Measurements from ENCODE around the gene RCBTB1. TPM values are rescaled to one million over a fixed set of nuclear protein-coding genes. Genes with fewer than 3 reads are reported as not detected.
A peak's percentile ranks its signal among the peaks of the same experiment; 100 is the strongest.

The RCBTB1 gene
- total RNA-seq, 1 donor from 2014 or later: 16.1 TPM

- no peak for TF ChIP-seq EZH2 (IDR thresholded peaks at IDR 0.05; ENCODE audit: insufficient read depth, low read length)
- TF ChIP-seq, protein P1, sequence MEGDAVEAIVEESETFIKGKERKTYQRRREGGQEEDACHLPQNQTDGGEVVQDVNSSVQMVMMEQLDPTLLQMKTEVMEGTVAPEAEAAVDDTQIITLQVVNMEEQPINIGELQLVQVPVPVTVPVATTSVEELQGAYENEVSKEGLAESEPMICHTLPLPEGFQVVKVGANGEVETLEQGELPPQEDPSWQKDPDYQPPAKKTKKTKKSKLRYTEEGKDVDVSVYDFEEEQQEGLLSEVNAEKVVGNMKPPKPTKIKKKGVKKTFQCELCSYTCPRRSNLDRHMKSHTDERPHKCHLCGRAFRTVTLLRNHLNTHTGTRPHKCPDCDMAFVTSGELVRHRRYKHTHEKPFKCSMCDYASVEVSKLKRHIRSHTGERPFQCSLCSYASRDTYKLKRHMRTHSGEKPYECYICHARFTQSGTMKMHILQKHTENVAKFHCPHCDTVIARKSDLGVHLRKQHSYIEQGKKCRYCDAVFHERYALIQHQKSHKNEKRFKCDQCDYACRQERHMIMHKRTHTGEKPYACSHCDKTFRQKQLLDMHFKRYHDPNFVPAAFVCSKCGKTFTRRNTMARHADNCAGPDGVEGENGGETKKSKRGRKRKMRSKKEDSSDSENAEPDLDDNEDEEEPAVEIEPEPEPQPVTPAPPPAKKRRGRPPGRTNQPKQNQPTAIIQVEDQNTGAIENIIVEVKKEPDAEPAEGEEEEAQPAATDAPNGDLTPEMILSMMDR (IDR thresholded peaks at IDR 0.05; ENCODE audit: insufficient read depth, low read depth, low read length): no peak
- no peak overlapping the region for H2AFZ ChIP-seq (ENCODE audit: low read depth, low read length)
- H3K27me3 ChIP-seq (ENCODE audit: insufficient read depth, low read length): no peaks in the 10 kb centered on the region
- DNase-seq (ENCODE audit: low read depth) (no peak), FAIRE-seq (no peak)
- H3K4me1 ChIP-seq (ENCODE audit: insufficient read depth, low read length): peaks cover 3% of the 10 kb centered on the region
- Mint-ChIP-seq H3K4me3 (ENCODE audit: unreplicated experiment) (no peak overlapping the region), H3K27me3 (ENCODE audit: low read depth, unreplicated experiment) (no peaks in the 10 kb centered on the region), H3K9me3 (ENCODE audit: unreplicated experiment) (no peaks in the 10 kb centered on the region), H3K27ac (ENCODE audit: unreplicated experiment) (no peak overlapping the region), H3K4me1 (ENCODE audit: low read depth, unreplicated experiment) (peaks cover 7% of the 10 kb centered on the region), H3K36me3 (ENCODE audit: low read depth, unreplicated experiment) (peaks cover 14% of the 10 kb centered on the region)
- no peaks in the 10 kb centered on the region for H3K9me3 ChIP-seq (ENCODE audit: insufficient read depth, low read depth, low read length)
- no peaks in the 10 kb centered on the region for H3K79me2 ChIP-seq (ENCODE audit: insufficient read depth, low read length)
- no peaks in the 10 kb centered on the region for H4K20me1 ChIP-seq (ENCODE audit: insufficient read depth, low read length)
- H3K36me3 ChIP-seq (ENCODE audit: insufficient read depth, low read length): peaks cover 14% of the 10 kb centered on the region
- no peak overlapping the region for H3K9ac ChIP-seq (ENCODE audit: low read length)
- no peak overlapping the region for H3K4me2 ChIP-seq (ENCODE audit: low read length)
- H3K27ac ChIP-seq (ENCODE audit: low read depth, low read length): no peak overlapping the region
- no peak overlapping the region for H3K4me3 ChIP-seq (ENCODE audit: insufficient read depth, low read depth, low read length)
These were observed 39.7 kb downstream of the RCBTB1 start for GRCh38 chr13:49545661-49546060.

- Histone ChIP-seq H4K20me1 (ENCODE audit: insufficient read depth, low read length) (no peaks in the 10 kb centered on the region), H3K27me3 (ENCODE audit: insufficient read depth, low read length) (no peaks in the 10 kb centered on the region), H3K4me1 (ENCODE audit: insufficient read depth, low read length) (peaks cover 10% of the 10 kb centered on the region), H3K4me3 (ENCODE audit: insufficient read depth, low read depth, low read length) (no peak overlapping the region), H3K36me3 (ENCODE audit: insufficient read depth, low read length) (peaks cover 17% of the 10 kb centered on the region), H3K9me3 (ENCODE audit: insufficient read depth, low read depth, low read length) (no peaks in the 10 kb centered on the region), H3K4me2 (ENCODE audit: low read length) (no peak overlapping the region), H3K27ac (ENCODE audit: low read depth, low read length) (no peak overlapping the region), H3K79me2 (ENCODE audit: insufficient read depth, low read length) (no peaks in the 10 kb centered on the region), H3K9ac (ENCODE audit: low read length) (no peak overlapping the region), H2AFZ (ENCODE audit: low read depth, low read length) (no peak overlapping the region)
- Mint-ChIP-seq H3K36me3 (ENCODE audit: low read depth, unreplicated experiment) (peaks cover 10% of the 10 kb centered on the region), H3K27me3 (ENCODE audit: low read depth, unreplicated experiment) (no peaks in the 10 kb centered on the region), H3K27ac (ENCODE audit: unreplicated experiment) (no peak overlapping the region), H3K9me3 (ENCODE audit: unreplicated experiment) (no peaks in the 10 kb centered on the region), H3K4me1 (ENCODE audit: low read depth, unreplicated experiment) (peaks cover 14% of the 10 kb centered on the region), H3K4me3 (ENCODE audit: unreplicated experiment) (no peak overlapping the region)
- TF ChIP-seq, protein P1 (IDR thresholded peaks at IDR 0.05; ENCODE audit: insufficient read depth, low read depth, low read length): no peak
- TF ChIP-seq EZH2 (IDR thresholded peaks at IDR 0.05; ENCODE audit: insufficient read depth, low read length): no peak
- FAIRE-seq: no peak
- DNase-seq (ENCODE audit: low read depth): no peak
These were observed 41.7 kb downstream of the RCBTB1 start for GRCh38 chr13:49543656-49544055.

DNA sequence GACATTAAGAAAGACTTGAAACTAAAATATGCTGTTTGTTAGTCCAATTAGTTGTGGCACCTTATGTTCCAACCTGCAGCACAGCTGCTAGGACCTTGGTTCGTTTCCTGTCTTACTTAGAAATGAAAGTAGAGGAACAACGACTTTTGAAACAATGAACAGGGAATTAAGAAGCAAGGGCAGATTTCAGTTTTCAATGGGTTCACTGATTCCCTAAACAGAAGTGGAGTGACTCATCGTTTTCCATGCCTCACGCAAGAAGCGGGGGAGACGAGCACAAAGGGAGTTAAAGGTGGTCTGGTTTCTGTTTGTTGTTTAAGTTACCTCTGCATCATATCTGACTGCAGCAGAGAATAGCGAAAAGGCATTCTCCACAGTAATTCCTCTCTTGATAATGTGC, 44.8 kb downstream of the RCBTB1 start:
- Mint-ChIP-seq H3K27ac (ENCODE audit: unreplicated experiment) (peak overlapping the region; percentile 13), H3K36me3 (ENCODE audit: low read depth, unreplicated experiment) (peaks cover 6% of the 10 kb centered on the region), H3K9me3 (ENCODE audit: unreplicated experiment) (no peaks in the 10 kb centered on the region), H3K27me3 (ENCODE audit: low read depth, unreplicated experiment) (no peaks in the 10 kb centered on the region), H3K4me1 (ENCODE audit: low read depth, unreplicated experiment) (peaks cover 11% of the 10 kb centered on the region), H3K4me3 (ENCODE audit: unreplicated experiment) (no peak overlapping the region)
- DNase-seq (ENCODE audit: low read depth) (peak; percentile 76), FAIRE-seq (peak; percentile 47)
- H3K36me3 ChIP-seq (ENCODE audit: insufficient read depth, low read length): peaks cover 10% of the 10 kb centered on the region
- peak overlapping the region; percentile 76 for H3K4me2 ChIP-seq (ENCODE audit: low read length)
- no peaks in the 10 kb centered on the region for H4K20me1 ChIP-seq (ENCODE audit: insufficient read depth, low read length)
- peaks cover 10% of the 10 kb centered on the region for H3K4me1 ChIP-seq (ENCODE audit: insufficient read depth, low read length)
- H3K9ac ChIP-seq (ENCODE audit: low read length): peak overlapping the region; percentile 56
- no peaks in the 10 kb centered on the region for H3K79me2 ChIP-seq (ENCODE audit: insufficient read depth, low read length)
- H3K27ac ChIP-seq (ENCODE audit: low read depth, low read length): peak overlapping the region; percentile 44
- TF ChIP-seq, protein P1 (IDR thresholded peaks at IDR 0.05; ENCODE audit: insufficient read depth, low read depth, low read length): no peak
- TF ChIP-seq EZH2 (IDR thresholded peaks at IDR 0.05; ENCODE audit: insufficient read depth, low read length): no peak
- H3K27me3 ChIP-seq (ENCODE audit: insufficient read depth, low read length): no peaks in the 10 kb centered on the region
- H3K4me3 ChIP-seq (ENCODE audit: insufficient read depth, low read depth, low read length): peak overlapping the region; percentile 38
- H2AFZ ChIP-seq (ENCODE audit: low read depth, low read length): peak overlapping the region; percentile 55
- no peaks in the 10 kb centered on the region for H3K9me3 ChIP-seq (ENCODE audit: insufficient read depth, low read depth, low read length)

All from astrocyte (in vitro differentiated cells and primary cell).